Esophagus squamous epithelium (tissue), 5 donors: ENCODE results near the gene MADCAM1. TPM values are rescaled to one million over a fixed set of nuclear protein-coding genes. Genes with fewer than 3 reads are reported as not detected.
"Not testable (repeated sequence)": the region's sequence is repeated elsewhere in the genome, so short reads cannot be mapped to it uniquely, and the experiment has no call there.

Experiments
- DNase-seq: peaks from one replicate; lab custom pipeline; 2025; lab: John Stamatoyannopoulos, UW
- H3K27ac ChIP-seq, 4 donors: fragments of 200-600 bp; sonication (generic); one replicate each; pipeline ENCODE4 v1.5.1; 2016 to 2019; ENCODE audit warnings: mild to moderate bottlenecking in 1 of 4
- H3K27me3 ChIP-seq, 4 donors: fragments of 200-600 bp; sonication (generic); 1 replicate in 3 of 4; 2 replicates in 1 of 4; pipeline versions ENCODE4 v1.5.1 to v1.6.0; 2017 to 2021; ENCODE audit warnings: antibody characterized with exemption in 1 of 4
- H3K36me3 ChIP-seq, 3 donors: fragments of 200-600 bp; sonication (generic); one replicate each; pipeline ENCODE4 v1.5.1; 2016 to 2019
- H3K4me1 ChIP-seq, 3 donors: fragments of 200-600 bp; sonication (generic); one replicate each; pipeline ENCODE4 v1.5.1; 2017 to 2019
- H3K4me3 ChIP-seq, 4 donors: fragments of 200-600 bp; sonication (generic); 1 replicate in 3 of 4; 2 replicates in 1 of 4; pipeline ENCODE4 v1.5.1; 2016 to 2019; ENCODE audit warnings: mild to moderate bottlenecking in 2 of 4, moderate library complexity in 1 of 4
- H3K9me3 ChIP-seq, 3 donors: fragments of 200-600 bp; sonication (generic); one replicate each; pipeline ENCODE4 v1.5.1; 2016 to 2019
- CTCF ChIP-seq, 6 experiments: fragments of 450-650 bp in 4 of 6; fragments of 200-600 bp in 2 of 6; sonication (generic) in 2 of 6; IDR thresholded peaks; one replicate each; pipeline ENCODE4 v1.5.1; 2016 to 2019; ENCODE audit warnings: antibody characterized with exemption in 6 of 6, mild to moderate bottlenecking in 4 of 6, moderate library complexity in 4 of 6
- POLR2A ChIP-seq, 4 donors: fragments of 450-650 bp; IDR thresholded peaks; one replicate each; pipeline ENCODE4 v1.6.1; 2017; ENCODE audit warnings: antibody characterized with exemption in 4 of 4, mild to moderate bottlenecking in 4 of 4, moderate library complexity in 3 of 4
- WGBS, 2 donors: methylation state at CpG; one replicate each; pipeline ENCODE4 v1.1.5; 2018; 5-methylcytosine and 5-hydroxymethylcytosine counted together
- intact Hi-C: fragments of 100-400 bp; cut with DNase I; formaldehyde crosslinking; loops from one replicate; pipeline ENCODE4 v1.15.0; 2022
- total RNA-seq, 4 donors: library from RNA; depleted of rRNA; stranded (reverse); fragments of >200 nt; gene quantifications; one replicate each; pipeline ENCODE4 v1.1.0, GENCODE V29; 2016
- donor health status: DM: yes; HTN: yes; CAD: no.

Gene MADCAM1
- total RNA-seq, 4 donors from 2014 or later: 0.19 to 0.40 TPM; not detected in 2

GRCh38 chr19:480016-480855 is 16.1 kb upstream of the MADCAM1 start:
- H3K4me1 ChIP-seq: peaks cover 0 to 9% (median 0%) of the 10 kb centered on the region in 3 donors
- TF ChIP-seq POLR2A (IDR thresholded peaks at IDR 0.05): no peak
- peak in 5 of 6 experiments; percentile 23 to 62 (median 49) for TF ChIP-seq CTCF (IDR thresholded peaks at IDR 0.05)
- H3K9me3 ChIP-seq: no peaks in the 10 kb centered on the region
- peak overlapping the region in 3 of 4 donors; percentile 14 to 36 (median 27) for H3K4me3 ChIP-seq
- H3K36me3 ChIP-seq: no peaks in the 10 kb centered on the region
- no peak for DNase-seq
- peaks cover 0 to 25% (median 0%) of the 10 kb centered on the region in 4 donors for H3K27me3 ChIP-seq
- peak overlapping the region in 1 of 4 donors; percentile 46 for H3K27ac ChIP-seq
- WGBS, 2 donors: 21 to 37% methylated on average over 33 to 36 of the region's 36 CpGs
- intact Hi-C loops: no loop called here

GRCh38 chr19:481100-481499 is 15.2 kb upstream of the MADCAM1 start:
- H3K36me3 ChIP-seq, H3K27ac ChIP-seq, H3K9me3 ChIP-seq, intact Hi-C loops, H3K4me3 ChIP-seq, DNase-seq: not testable (repeated sequence)
- 78 to 90% methylated on average over 3 of the region's 3 CpGs for WGBS, 2 donors
- Histone ChIP-seq H3K4me1 (peaks cover 3 to 18% (median 3%) of the 10 kb centered on the region in 3 donors), H3K27me3 (peaks cover 0 to 34% (median 0%) of the 10 kb centered on the region in 4 donors)

- no peak overlapping the region for H3K27ac ChIP-seq
- peaks cover 3 to 19% (median 3%) of the 10 kb centered on the region in 3 donors for H3K4me1 ChIP-seq
- intact Hi-C loops: no loop called here
- H3K9me3 ChIP-seq: no peaks in the 10 kb centered on the region
- H3K4me3 ChIP-seq: no peak overlapping the region
- peaks cover 0 to 46% (median 0%) of the 10 kb centered on the region in 4 donors for H3K27me3 ChIP-seq
- no peak for DNase-seq
- no peaks in the 10 kb centered on the region for H3K36me3 ChIP-seq
- TF ChIP-seq CTCF (IDR thresholded peaks at IDR 0.05) (no peak), POLR2A (IDR thresholded peaks at IDR 0.05) (no peak)
- WGBS, 2 donors: 55 to 70% methylated on average over 13 of the region's 20 CpGs
These were observed 13.9 kb upstream of the MADCAM1 start for GRCh38 chr19:482186-483041.

- peaks cover 3 to 27% (median 6%) of the 10 kb centered on the region in 3 donors for H3K4me1 ChIP-seq
- no peaks in the 10 kb centered on the region for H3K9me3 ChIP-seq
- TF ChIP-seq POLR2A (IDR thresholded peaks at IDR 0.05) (no peak), CTCF (IDR thresholded peaks at IDR 0.05) (no peak)
- WGBS, 2 donors: 45 to 64% methylated on average over 9 to 10 of the region's 21 CpGs
- no peak overlapping the region for H3K27ac ChIP-seq
- H3K4me3 ChIP-seq: no peak overlapping the region
- no peaks in the 10 kb centered on the region for H3K36me3 ChIP-seq
- intact Hi-C loops: no loop called here
- peaks cover 0 to 46% (median 0%) of the 10 kb centered on the region in 4 donors for H3K27me3 ChIP-seq
- DNase-seq: no peak
These were observed 12.8 kb upstream of the MADCAM1 start for GRCh38 chr19:483332-484072.

GRCh38 chr19:484494-484893 is 11.8 kb upstream of the MADCAM1 start:
- Histone ChIP-seq H3K4me3 (no peak overlapping the region), H3K9me3 (no peaks in the 10 kb centered on the region), H3K4me1 (peaks cover 4 to 31% (median 6%) of the 10 kb centered on the region in 3 donors), H3K36me3 (no peaks in the 10 kb centered on the region), H3K27me3 (peaks cover 0 to 40% (median 0%) of the 10 kb centered on the region in 4 donors), H3K27ac (no peak overlapping the region)
- DNase-seq: no peak
- intact Hi-C loops: no loop called here
- WGBS, 2 donors: 51 to 76% methylated on average over 9 to 13 of the region's 15 CpGs
- TF ChIP-seq POLR2A (IDR thresholded peaks at IDR 0.05) (no peak), CTCF (IDR thresholded peaks at IDR 0.05) (no peak)
